CD4-positive, alpha-beta T cell treated with Interleukin-1 beta for 1 hour (primary cell): Measurements from ENCODE around the gene TBC1D10A.

ENCODE experiments used
- DNase-seq, 2 donors: peaks; one replicate each; pipeline ENCODE4 v3.0.0-alpha.2; 2020 to 2022

TBC1D10A gene

DNA sequence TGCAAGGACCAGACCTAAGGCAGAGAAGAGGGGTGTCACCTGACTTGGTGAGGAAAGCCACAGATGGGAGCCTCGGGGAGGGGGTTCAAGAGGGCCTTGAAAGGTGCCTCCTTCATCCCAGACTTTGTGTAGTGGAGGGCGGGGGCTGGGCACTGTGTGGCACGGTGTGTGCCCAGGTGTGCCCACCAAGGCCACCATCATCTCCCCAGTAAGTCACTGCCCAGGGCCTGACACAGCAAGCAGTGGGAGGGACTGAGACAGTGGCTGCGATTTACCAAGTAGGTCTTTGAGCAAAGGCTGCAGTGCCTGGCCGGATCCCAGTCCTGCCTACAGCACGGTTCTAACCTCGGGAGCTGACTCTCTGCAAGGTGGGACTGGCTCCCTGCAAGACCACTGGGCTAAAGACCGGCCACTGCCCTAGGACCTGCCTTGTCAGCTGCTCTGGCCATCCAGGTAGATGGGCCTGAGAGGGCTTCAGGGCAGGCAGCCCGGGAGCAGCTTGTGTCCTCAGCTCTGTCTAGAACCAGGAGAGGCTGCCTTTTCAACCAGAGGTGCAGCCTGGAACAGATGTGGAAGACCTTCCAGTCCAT, 61.5 kb downstream of the TBC1D10A start:
- no peak for DNase-seq

- DNase-seq = no peak
Measured at GRCh38 chr22:30263883-30264282, 62.9 kb downstream of the TBC1D10A start.

GRCh38 chr22:30262917-30263741, 63.6 kb downstream of the TBC1D10A start:
- DNase-seq = peak; percentile 78 to 80

GRCh38 chr22:30262112-30262511, 64.6 kb downstream of the TBC1D10A start:
- no peak for DNase-seq

DNA sequence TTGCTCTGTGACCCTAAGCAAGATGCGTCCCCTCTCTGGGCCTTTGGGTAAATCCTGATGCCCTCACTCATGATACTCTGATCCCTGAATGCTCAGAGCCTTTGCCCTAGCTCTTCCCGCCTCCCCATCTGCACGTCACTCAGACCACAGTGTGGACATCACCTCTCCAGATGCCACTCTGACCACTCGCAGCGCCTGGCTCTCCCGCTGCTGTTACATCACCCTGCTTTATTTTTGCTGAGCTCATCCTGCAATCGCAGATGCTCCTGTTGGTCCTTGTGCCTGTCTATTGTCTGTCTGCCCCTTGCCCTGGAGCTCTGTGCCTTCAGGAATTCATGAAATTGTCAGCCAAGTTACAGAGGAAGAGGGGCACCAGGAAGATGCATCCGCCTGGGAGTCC, 65.6 kb downstream of the TBC1D10A start:
- DNase-seq = peak in 1 of 2 donors; percentile 65

GRCh38 chr22:30260682-30261081, 66.1 kb downstream of the TBC1D10A start:
- no peak for DNase-seq

DNA sequence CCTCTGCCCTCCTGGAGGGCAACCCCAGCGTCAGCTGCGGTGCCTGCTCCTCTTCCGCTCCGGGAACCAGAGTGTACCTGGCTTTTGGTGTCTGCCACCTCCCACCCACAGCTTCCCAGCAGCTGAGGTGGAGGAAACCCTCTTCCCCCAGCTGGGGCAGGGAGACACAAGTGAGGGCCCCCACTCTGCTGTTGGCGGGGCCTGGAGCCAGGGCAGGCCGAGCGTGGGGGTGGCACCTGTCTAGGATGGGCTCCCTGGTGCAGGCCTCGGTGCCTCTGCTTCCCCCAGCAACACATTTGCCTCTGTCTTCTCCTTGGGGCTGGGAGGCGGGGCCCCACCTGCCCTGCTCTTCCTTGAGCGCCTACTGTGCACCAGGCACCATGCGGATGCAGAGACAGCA, 66.5 kb downstream of the TBC1D10A start:
- DNase-seq = no peak

GRCh38 chr22:30254314-30254713, 72.4 kb downstream of the TBC1D10A start:
- no peak for DNase-seq

DNA sequence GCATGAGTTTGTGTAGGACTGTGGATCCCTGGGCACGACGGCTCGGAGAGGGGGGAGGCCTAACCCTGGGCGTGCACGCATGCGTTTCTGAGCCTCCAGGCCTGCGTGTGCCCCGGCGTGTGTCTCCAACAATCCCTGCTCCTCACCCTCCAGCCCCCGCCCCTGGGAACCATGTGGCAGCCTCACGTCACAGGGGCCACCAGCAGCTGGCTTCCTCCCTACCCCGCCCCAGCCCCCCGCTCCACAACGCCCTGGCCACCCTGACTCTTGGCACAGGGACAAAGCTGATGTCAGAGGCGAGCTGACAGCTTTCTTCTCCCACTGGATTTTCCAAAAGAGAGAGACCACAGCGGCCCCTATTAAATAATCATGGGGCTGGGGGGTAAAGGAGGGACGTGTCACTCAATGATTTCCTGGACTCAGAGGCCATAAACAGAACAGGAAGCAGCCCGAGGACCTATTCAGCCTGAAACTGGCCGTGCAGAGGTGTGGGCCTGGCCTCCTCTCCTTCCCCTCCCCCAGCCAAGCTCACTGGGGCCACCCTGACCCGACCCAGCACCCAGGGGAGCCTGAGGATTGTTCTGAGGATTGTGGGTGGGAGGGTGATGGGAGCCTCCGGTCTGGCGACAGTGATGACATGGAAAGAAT, 73.4 kb downstream of the TBC1D10A start:
- no peak for DNase-seq

GRCh38 chr22:30252411-30253204, 74.1 kb downstream of the TBC1D10A start:
- DNase-seq = no peak

- DNase-seq = no peak
Measured at GRCh38 chr22:30251711-30252110, 75.0 kb downstream of the TBC1D10A start.

GRCh38 chr22:30250661-30251267, 76.0 kb downstream of the TBC1D10A start:
- DNase-seq = no peak

DNA sequence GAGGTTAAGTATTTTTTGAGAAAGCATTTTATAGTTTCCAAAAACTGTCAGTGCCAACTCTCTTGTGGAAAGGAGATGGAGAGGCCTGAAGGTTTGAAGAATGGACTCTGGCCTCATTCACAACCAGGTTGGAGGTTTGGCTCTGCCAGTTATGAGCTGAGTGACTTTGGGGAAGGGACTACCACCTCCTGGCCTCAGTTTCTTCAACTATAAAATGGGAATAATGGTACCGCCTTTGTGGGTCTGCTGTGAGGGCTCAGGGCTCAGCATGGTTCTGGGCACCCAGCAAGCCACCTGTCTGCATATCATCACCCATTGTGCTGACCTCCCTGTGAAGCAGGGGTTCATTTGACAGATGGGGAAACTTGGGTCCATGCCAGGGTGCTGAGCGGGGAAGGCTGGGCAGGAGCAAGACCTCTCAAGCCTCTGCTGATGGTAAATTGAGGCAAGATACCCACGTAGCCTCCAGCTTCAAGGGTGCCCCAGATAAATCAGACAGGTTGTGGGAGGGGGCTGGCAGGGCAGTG, 76.6 kb downstream of the TBC1D10A start:
- no peak for DNase-seq

GRCh38 chr22:30249049-30250038, 77.4 kb downstream of the TBC1D10A start:
- no peak for DNase-seq

DNA sequence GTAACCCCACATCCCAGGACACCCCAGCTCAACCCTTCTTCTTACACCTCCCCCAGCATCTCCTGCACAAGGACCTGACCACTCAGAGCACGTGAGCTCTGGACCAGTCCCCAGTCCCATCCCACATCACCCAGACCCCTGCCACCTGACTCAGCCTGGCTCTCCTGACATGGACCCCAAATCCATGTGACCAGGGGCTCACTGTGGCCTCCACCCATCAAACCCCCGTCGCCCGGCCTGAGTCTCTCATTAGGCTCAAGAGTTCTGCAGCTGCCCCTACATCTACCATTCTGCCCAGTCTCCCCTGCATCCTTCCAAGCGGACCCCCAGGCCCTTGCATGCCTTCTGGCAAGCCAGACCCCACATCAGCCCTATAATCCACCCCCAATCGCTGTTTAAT, 78.3 kb downstream of the TBC1D10A start:
- no peak for DNase-seq

GRCh38 chr22:30247974-30248373, 78.8 kb downstream of the TBC1D10A start:
- DNase-seq = no peak

GRCh38 chr22:30247561-30247960, 79.2 kb downstream of the TBC1D10A start:
- DNase-seq = no peak

DNA sequence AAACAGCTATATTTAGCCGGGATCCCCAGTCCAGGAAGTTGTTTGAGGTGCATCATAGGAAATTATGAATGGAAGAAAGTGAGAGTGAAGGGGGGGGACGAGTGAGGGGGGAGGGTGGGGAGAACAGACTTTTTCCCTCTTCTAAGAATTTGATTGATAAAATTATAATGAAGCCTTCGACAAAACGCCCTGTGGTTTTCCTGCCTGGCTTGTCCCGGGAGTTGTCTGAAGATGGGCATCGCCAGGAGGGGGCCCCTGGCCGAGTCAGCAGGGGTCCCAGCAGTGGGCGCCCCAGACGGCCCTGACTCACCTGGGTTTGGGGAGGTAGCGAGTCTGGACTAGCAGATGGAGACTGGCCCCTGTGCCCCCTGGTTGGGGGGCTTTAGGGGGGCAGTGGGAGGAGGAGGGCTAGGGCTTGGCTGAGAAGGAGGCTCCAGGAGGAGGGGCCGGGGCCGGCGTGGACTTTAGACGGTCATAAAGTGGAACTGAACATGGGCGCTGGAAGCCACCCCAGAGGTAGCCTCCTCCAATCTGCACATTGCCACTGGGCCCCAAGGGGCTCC, 79.8 kb downstream of the TBC1D10A start:
- no peak for DNase-seq

- peak; percentile 40 to 46 for DNase-seq
Measured at GRCh38 chr22:30245985-30246813, 80.5 kb downstream of the TBC1D10A start, which contains the start of gene LIF. TSS of gene LIF (minus strand) at chr22:30246759. CDS start at chr22:30246695, 64 bp downstream.
